Measurements from ENCODE around the gene RAB29.
"Not testable (repeated sequence)": the region's sequence is repeated elsewhere in the genome, so short reads cannot be mapped to it uniquely, and the experiment has no call there.

RAB29 gene

DNA sequence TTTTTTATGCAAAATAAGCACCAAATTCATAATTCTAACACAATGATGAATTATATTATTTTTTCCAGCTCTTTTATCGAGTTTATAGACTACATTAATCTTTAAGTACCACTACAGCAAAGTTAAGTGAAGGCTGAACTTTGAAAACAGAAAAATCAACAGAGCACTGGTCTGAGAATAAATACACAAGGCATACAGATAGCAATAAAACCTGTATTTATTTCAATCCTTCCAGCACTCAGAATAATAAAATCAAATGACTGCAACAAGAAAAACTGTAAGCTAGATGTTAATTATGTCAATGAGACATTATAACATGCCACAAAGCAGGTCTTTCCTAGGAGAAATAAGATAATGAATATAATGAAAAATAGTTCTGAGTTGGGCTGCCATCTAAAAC lies 49.8 kb downstream of the RAB29 start:
- no peak for ATAC-seq
- TF ChIP-seq ZFP30 (CRISPR knock-in tag; IDR thresholded peaks at IDR 0.05) (no peak), ARNTL (CRISPR knock-in tag; IDR thresholded peaks at IDR 0.05; ENCODE audit: borderline replicate concordance, low read depth) (no peak), TCF4 (CRISPR knock-in tag; IDR thresholded peaks at IDR 0.05; ENCODE audit: borderline replicate concordance) (no peak), ZC3H10 (CRISPR knock-in tag; IDR thresholded peaks at IDR 0.05) (no peak)
- TF ChIP-seq, protein P1, sequence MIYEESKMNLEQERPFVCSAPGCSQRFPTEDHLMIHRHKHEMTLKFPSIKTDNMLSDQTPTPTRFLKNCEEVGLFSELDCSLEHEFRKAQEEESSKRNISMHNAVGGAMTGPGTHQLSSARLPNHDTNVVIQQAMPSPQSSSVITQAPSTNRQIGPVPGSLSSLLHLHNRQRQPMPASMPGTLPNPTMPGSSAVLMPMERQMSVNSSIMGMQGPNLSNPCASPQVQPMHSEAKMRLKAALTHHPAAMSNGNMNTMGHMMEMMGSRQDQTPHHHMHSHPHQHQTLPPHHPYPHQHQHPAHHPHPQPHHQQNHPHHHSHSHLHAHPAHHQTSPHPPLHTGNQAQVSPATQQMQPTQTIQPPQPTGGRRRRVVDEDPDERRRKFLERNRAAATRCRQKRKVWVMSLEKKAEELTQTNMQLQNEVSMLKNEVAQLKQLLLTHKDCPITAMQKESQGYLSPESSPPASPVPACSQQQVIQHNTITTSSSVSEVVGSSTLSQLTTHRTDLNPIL (CRISPR knock-in tag; IDR thresholded peaks at IDR 0.05; ENCODE audit: low read depth), result no peak

DNA sequence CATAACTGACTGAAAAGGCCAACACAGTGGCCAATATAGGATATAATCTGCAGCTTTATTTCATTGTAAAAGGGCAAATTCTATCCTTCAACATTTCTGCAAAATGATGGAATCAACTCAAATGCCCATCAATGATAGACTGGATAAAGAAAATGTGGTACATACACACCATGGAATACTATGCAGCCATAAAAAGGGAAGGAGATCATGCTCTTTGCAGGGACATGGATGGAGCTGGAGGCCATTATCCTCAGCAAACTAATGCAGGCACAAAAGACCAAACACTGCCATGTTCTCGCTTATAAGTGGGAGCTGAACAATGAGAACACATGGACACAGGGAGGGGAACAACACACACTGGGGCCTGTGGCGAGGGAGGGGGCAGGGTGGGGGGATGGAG lies 54.5 kb downstream of the RAB29 start:
- ATAC-seq, result not testable (repeated sequence)

DNA sequence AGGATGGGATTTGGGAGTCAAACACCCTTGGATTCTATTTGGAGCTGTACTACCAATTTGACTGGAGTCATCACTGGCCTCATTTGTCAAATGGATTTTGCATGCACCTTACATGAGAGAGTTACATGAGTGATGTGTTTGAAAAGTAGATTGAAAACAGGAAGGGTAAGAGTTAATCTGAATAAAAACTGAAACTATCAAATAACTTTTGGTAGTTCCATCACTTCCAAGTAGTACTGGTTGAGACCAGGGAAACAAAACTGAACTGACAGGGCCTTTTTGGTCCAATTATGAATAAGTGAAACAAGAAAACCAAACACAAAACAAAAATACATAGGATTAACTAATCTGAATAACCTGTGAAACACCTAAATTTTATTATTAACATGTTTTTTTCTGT lies 55.5 kb downstream of the RAB29 start:
- no peak for TF ChIP-seq ZNF8 (CRISPR knock-in tag; IDR thresholded peaks at IDR 0.05)
- TF ChIP-seq ZFP3 (CRISPR knock-in tag; IDR thresholded peaks at IDR 0.05), result no peak
- TF ChIP-seq, protein P2, sequence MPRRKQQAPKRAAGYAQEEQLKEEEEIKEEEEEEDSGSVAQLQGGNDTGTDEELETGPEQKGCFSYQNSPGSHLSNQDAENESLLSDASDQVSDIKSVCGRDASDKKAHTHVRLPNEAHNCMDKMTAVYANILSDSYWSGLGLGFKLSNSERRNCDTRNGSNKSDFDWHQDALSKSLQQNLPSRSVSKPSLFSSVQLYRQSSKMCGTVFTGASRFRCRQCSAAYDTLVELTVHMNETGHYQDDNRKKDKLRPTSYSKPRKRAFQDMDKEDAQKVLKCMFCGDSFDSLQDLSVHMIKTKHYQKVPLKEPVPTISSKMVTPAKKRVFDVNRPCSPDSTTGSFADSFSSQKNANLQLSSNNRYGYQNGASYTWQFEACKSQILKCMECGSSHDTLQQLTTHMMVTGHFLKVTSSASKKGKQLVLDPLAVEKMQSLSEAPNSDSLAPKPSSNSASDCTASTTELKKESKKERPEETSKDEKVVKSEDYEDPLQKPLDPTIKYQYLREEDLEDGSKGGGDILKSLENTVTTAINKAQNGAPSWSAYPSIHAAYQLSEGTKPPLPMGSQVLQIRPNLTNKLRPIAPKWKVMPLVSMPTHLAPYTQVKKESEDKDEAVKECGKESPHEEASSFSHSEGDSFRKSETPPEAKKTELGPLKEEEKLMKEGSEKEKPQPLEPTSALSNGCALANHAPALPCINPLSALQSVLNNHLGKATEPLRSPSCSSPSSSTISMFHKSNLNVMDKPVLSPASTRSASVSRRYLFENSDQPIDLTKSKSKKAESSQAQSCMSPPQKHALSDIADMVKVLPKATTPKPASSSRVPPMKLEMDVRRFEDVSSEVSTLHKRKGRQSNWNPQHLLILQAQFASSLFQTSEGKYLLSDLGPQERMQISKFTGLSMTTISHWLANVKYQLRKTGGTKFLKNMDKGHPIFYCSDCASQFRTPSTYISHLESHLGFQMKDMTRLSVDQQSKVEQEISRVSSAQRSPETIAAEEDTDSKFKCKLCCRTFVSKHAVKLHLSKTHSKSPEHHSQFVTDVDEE (CRISPR knock-in tag; IDR thresholded peaks at IDR 0.05), result no peak
- no peak for TF ChIP-seq BACH2 (CRISPR knock-in tag; IDR thresholded peaks at IDR 0.05; ENCODE audit: borderline replicate concordance)
- no peak for TF ChIP-seq ESRRG (CRISPR knock-in tag; IDR thresholded peaks at IDR 0.05)
- ATAC-seq, result no peak

DNA sequence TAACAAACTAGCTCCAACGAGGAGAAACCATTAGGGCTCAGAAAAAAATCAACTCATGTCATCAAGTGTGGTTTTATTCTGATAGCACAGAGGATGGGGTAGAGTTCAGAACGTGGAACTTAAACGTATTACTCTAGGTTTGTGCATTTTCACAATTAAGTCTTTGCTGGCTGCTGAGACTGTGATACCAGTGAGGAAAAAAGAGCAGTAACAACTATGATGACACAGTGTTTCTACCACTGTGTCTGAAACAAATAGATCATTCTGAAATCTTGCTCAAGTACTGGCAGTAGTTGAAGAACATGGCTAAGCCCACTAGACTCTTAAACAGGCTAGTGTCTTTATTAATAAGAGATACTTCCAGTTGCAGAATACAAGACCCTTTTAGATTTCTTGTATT lies 56.3 kb downstream of the RAB29 start:
- ATAC-seq, result no peak
- TF ChIP-seq RARB (CRISPR knock-in tag; IDR thresholded peaks at IDR 0.05) (no peak), ZFP3 (CRISPR knock-in tag; IDR thresholded peaks at IDR 0.05) (no peak), OSR1 (CRISPR knock-in tag; IDR thresholded peaks at IDR 0.05) (no peak), PPARA (CRISPR knock-in tag; IDR thresholded peaks at IDR 0.05; ENCODE audit: borderline replicate concordance) (no peak), ZNF8 (CRISPR knock-in tag; IDR thresholded peaks at IDR 0.05) (no peak), ZFP30 (CRISPR knock-in tag; IDR thresholded peaks at IDR 0.05) (no peak), ZNF70 (CRISPR knock-in tag; IDR thresholded peaks at IDR 0.05) (no peak), BACH2 (CRISPR knock-in tag; IDR thresholded peaks at IDR 0.05; ENCODE audit: borderline replicate concordance) (no peak), ARNTL (CRISPR knock-in tag; IDR thresholded peaks at IDR 0.05; ENCODE audit: borderline replicate concordance, low read depth) (no peak), ZC3H10 (CRISPR knock-in tag; IDR thresholded peaks at IDR 0.05) (no peak), CSDC2 (CRISPR knock-in tag; IDR thresholded peaks at IDR 0.05) (no peak), ISL1 (CRISPR knock-in tag; IDR thresholded peaks at IDR 0.05) (no peak), ESRRG (CRISPR knock-in tag; IDR thresholded peaks at IDR 0.05) (no peak), SNAI2 (CRISPR knock-in tag; IDR thresholded peaks at IDR 0.05) (no peak), TCF4 (CRISPR knock-in tag; IDR thresholded peaks at IDR 0.05; ENCODE audit: borderline replicate concordance) (no peak)
- TF ChIP-seq, protein P2 (CRISPR knock-in tag; IDR thresholded peaks at IDR 0.05), result no peak
- TF ChIP-seq, protein P3, sequence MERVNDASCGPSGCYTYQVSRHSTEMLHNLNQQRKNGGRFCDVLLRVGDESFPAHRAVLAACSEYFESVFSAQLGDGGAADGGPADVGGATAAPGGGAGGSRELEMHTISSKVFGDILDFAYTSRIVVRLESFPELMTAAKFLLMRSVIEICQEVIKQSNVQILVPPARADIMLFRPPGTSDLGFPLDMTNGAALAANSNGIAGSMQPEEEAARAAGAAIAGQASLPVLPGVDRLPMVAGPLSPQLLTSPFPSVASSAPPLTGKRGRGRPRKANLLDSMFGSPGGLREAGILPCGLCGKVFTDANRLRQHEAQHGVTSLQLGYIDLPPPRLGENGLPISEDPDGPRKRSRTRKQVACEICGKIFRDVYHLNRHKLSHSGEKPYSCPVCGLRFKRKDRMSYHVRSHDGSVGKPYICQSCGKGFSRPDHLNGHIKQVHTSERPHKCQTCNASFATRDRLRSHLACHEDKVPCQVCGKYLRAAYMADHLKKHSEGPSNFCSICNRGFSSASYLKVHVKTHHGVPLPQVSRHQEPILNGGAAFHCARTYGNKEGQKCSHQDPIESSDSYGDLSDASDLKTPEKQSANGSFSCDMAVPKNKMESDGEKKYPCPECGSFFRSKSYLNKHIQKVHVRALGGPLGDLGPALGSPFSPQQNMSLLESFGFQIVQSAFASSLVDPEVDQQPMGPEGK (CRISPR knock-in tag; IDR thresholded peaks at IDR 0.05; ENCODE audit: borderline replicate concordance), result no peak
- TF ChIP-seq, protein P1 (CRISPR knock-in tag; IDR thresholded peaks at IDR 0.05; ENCODE audit: low read depth), result no peak
